Measurements from ENCODE around the gene BMPR2.

The BMPR2 gene

DNA sequence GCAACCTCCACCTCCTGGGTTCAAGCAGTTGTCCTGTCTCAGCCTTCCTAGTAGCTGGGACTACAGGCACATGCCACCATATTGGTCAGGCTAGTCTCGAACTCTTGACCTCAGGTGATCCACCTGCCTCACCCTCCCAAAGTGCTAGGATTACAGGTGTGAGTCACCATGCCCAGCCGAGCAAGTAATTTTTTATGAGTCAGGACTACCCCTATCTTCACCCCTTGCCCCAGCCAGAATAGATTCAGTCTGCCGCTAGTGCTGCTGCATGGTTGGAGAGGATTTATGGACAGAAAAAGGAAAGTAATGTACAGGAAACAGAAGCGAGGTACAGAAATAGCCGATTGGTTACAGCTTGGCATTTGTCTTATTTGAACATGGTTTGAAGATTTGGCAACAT, 48.9 kb downstream of the BMPR2 start:
- no peak overlapping the region for H4K91ac ChIP-seq (ENCODE audit: low read length)
- H3K36me3 ChIP-seq (ENCODE audit: control insufficient read depth in 1 of 2, insufficient read depth in 2 of 2, low read depth in 1 of 2, low read length in 2 of 2), result peaks cover 0 to 3% of the 10 kb centered on the region in 2 experiments
- H3K23ac ChIP-seq (ENCODE audit: low read length in 2 of 2), result no peak overlapping the region
- no peak overlapping the region for H3K4ac ChIP-seq (ENCODE audit: low read depth in 1 of 2, low read length in 2 of 2)
- H3K4me2 ChIP-seq (ENCODE audit: low read length, poor library complexity, severe bottlenecking), result no peak overlapping the region
- no peaks in the 10 kb centered on the region for H3K9me3 ChIP-seq (ENCODE audit: control insufficient read depth, low read length)
- no peak for DNase-seq
- H2BK5ac ChIP-seq (ENCODE audit: low read depth, low read length, poor library complexity, severe bottlenecking), result no peak overlapping the region
- H2AK5ac ChIP-seq (ENCODE audit: low read length, severe bottlenecking), result no peak overlapping the region
- no peak overlapping the region for H2BK120ac ChIP-seq (ENCODE audit: low read depth, low read length)
- H3K27ac ChIP-seq (ENCODE audit: low read length, poor library complexity, severe bottlenecking), result no peak overlapping the region
- no peak overlapping the region for H3K4me3 ChIP-seq (ENCODE audit: insufficient read depth in 1 of 2, low read depth in 1 of 2, low read length in 2 of 2)
- H3K4me1 ChIP-seq (ENCODE audit: control insufficient read depth, insufficient read depth, low read depth, low read length), result peaks cover 5% of the 10 kb centered on the region
- no peak overlapping the region for H2BK15ac ChIP-seq (ENCODE audit: low read depth, poor library complexity, severe bottlenecking)
- peaks cover 30% of the 10 kb centered on the region for H3K79me1 ChIP-seq (replicated peaks; ENCODE audit: low read length, poor library complexity, severe bottlenecking)
- H3K18ac ChIP-seq (ENCODE audit: low read depth in 1 of 2, low read length in 2 of 2), result no peak overlapping the region
- H2AFZ ChIP-seq (ENCODE audit: low read depth, low read length), result no peak overlapping the region
- H3K14ac ChIP-seq (ENCODE audit: low read length in 2 of 2), result no peak overlapping the region
- no peaks in the 10 kb centered on the region for H3K27me3 ChIP-seq (ENCODE audit: control insufficient read depth in 1 of 2, insufficient read depth in 1 of 2, low read length in 2 of 2)
- no peak overlapping the region for H4K8ac ChIP-seq (ENCODE audit: low read length)
- H2BK12ac ChIP-seq (ENCODE audit: low read length in 2 of 2), result no peak overlapping the region
- over 99% methylated on average over 4 of the region's 5 CpGs for WGBS
- no peak overlapping the region for H3K9ac ChIP-seq (ENCODE audit: low read length)

GRCh38 chr2:202426751-202427150, 50.6 kb downstream of the BMPR2 start:
- 85% methylated on average over 7 of the region's 8 CpGs for WGBS
- Histone ChIP-seq H3K4me1 (ENCODE audit: control insufficient read depth, insufficient read depth, low read depth, low read length) (peaks cover 3% of the 10 kb centered on the region), H3K18ac (ENCODE audit: low read depth in 1 of 2, low read length in 2 of 2) (no peak overlapping the region), H3K4ac (ENCODE audit: low read depth in 1 of 2, low read length in 2 of 2) (no peak overlapping the region), H3K14ac (ENCODE audit: low read length in 2 of 2) (no peak overlapping the region), H3K4me3 (ENCODE audit: insufficient read depth in 1 of 2, low read depth in 1 of 2, low read length in 2 of 2) (no peak overlapping the region), H3K27me3 (ENCODE audit: control insufficient read depth in 1 of 2, insufficient read depth in 1 of 2, low read length in 2 of 2) (no peaks in the 10 kb centered on the region), H2BK5ac (ENCODE audit: low read depth, low read length, poor library complexity, severe bottlenecking) (no peak overlapping the region), H3K23ac (ENCODE audit: low read length in 2 of 2) (no peak overlapping the region), H3K9me3 (ENCODE audit: control insufficient read depth, low read length) (no peaks in the 10 kb centered on the region), H3K79me1 (replicated peaks; ENCODE audit: low read length, poor library complexity, severe bottlenecking) (peaks cover 30% of the 10 kb centered on the region), H2AK5ac (ENCODE audit: low read length, severe bottlenecking) (no peak overlapping the region), H2AFZ (ENCODE audit: low read depth, low read length) (no peak overlapping the region), H3K4me2 (ENCODE audit: low read length, poor library complexity, severe bottlenecking) (no peak overlapping the region), H4K91ac (ENCODE audit: low read length) (no peak overlapping the region), H4K8ac (ENCODE audit: low read length) (no peak overlapping the region), H3K36me3 (ENCODE audit: control insufficient read depth in 1 of 2, insufficient read depth in 2 of 2, low read depth in 1 of 2, low read length in 2 of 2) (peaks cover 0 to 3% of the 10 kb centered on the region in 2 experiments), H2BK12ac (ENCODE audit: low read length in 2 of 2) (peak overlapping the region in 1 of 2 experiments; percentile 10), H2BK15ac (ENCODE audit: low read depth, poor library complexity, severe bottlenecking) (no peak overlapping the region), H3K9ac (ENCODE audit: low read length) (no peak overlapping the region), H3K27ac (ENCODE audit: low read length, poor library complexity, severe bottlenecking) (no peak overlapping the region), H2BK120ac (ENCODE audit: low read depth, low read length) (no peak overlapping the region)
- no peak for DNase-seq

GRCh38 chr2:202429164-202429980, 53.2 kb downstream of the BMPR2 start:
- peaks cover 32% of the 10 kb centered on the region for H3K79me1 ChIP-seq (replicated peaks; ENCODE audit: low read length, poor library complexity, severe bottlenecking)
- no peak overlapping the region for H3K9ac ChIP-seq (ENCODE audit: low read length)
- 67% methylated on average over 4 of the region's 6 CpGs for WGBS
- DNase-seq, result peak; percentile 89
- no peak overlapping the region for H2AFZ ChIP-seq (ENCODE audit: low read depth, low read length)
- H2BK120ac ChIP-seq (ENCODE audit: low read depth, low read length), result no peak overlapping the region
- no peak overlapping the region for H2BK15ac ChIP-seq (ENCODE audit: low read depth, poor library complexity, severe bottlenecking)
- peaks cover 0 to 3% of the 10 kb centered on the region in 2 experiments for H3K36me3 ChIP-seq (ENCODE audit: control insufficient read depth in 1 of 2, insufficient read depth in 2 of 2, low read depth in 1 of 2, low read length in 2 of 2)
- no peak overlapping the region for H3K4me3 ChIP-seq (ENCODE audit: insufficient read depth in 1 of 2, low read depth in 1 of 2, low read length in 2 of 2)
- peak overlapping the region in 1 of 2 experiments; percentile 69 for H2BK12ac ChIP-seq (ENCODE audit: low read length in 2 of 2)
- H3K4ac ChIP-seq (ENCODE audit: low read depth in 1 of 2, low read length in 2 of 2), result peak overlapping the region in 1 of 2 experiments; percentile 29
- H2BK5ac ChIP-seq (ENCODE audit: low read depth, low read length, poor library complexity, severe bottlenecking), result no peak overlapping the region
- no peaks in the 10 kb centered on the region for H3K9me3 ChIP-seq (ENCODE audit: control insufficient read depth, low read length)
- H3K27ac ChIP-seq (ENCODE audit: low read length, poor library complexity, severe bottlenecking), result no peak overlapping the region
- peak overlapping the region; percentile 64 to 70 for H3K18ac ChIP-seq (ENCODE audit: low read depth in 1 of 2, low read length in 2 of 2)
- H4K91ac ChIP-seq (ENCODE audit: low read length), result no peak overlapping the region
- H2AK5ac ChIP-seq (ENCODE audit: low read length, severe bottlenecking), result no peak overlapping the region
- H3K4me2 ChIP-seq (ENCODE audit: low read length, poor library complexity, severe bottlenecking), result no peak overlapping the region
- H3K27me3 ChIP-seq (ENCODE audit: control insufficient read depth in 1 of 2, insufficient read depth in 1 of 2, low read length in 2 of 2), result no peaks in the 10 kb centered on the region
- H4K8ac ChIP-seq (ENCODE audit: low read length), result no peak overlapping the region
- H3K23ac ChIP-seq (ENCODE audit: low read length in 2 of 2), result no peak overlapping the region
- no peak overlapping the region for H3K14ac ChIP-seq (ENCODE audit: low read length in 2 of 2)
- peaks cover 3% of the 10 kb centered on the region for H3K4me1 ChIP-seq (ENCODE audit: control insufficient read depth, insufficient read depth, low read depth, low read length)

DNA sequence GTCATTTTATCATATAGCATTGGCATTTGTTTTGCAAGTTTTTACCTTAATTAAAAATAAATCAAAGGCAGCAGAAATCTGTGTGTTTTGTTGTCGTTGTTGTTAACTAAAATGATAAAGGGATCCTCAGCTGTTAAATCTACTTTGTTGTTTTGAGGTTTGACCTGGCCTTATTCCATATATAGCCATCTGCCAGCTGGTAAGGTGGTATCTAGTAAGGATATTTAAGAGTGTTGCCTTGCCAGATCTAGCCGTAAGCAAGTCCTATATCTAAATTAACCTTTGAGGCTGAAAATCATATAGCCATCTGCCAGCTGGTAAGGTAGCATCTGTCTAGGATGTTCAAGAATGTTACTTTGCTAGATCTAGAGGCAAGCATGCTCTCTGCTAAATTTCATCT, 56.6 kb downstream of the BMPR2 start:
- Histone ChIP-seq H3K79me1 (replicated peaks; ENCODE audit: low read length, poor library complexity, severe bottlenecking) (peaks cover 27% of the 10 kb centered on the region), H3K36me3 (ENCODE audit: control insufficient read depth in 1 of 2, insufficient read depth in 2 of 2, low read depth in 1 of 2, low read length in 2 of 2) (peaks cover 0 to 3% of the 10 kb centered on the region in 2 experiments), H3K23ac (ENCODE audit: low read length in 2 of 2) (no peak overlapping the region), H3K27ac (ENCODE audit: low read length, poor library complexity, severe bottlenecking) (no peak overlapping the region), H3K14ac (ENCODE audit: low read length in 2 of 2) (no peak overlapping the region), H2AK5ac (ENCODE audit: low read length, severe bottlenecking) (no peak overlapping the region), H2BK120ac (ENCODE audit: low read depth, low read length) (no peak overlapping the region), H3K4me3 (ENCODE audit: insufficient read depth in 1 of 2, low read depth in 1 of 2, low read length in 2 of 2) (no peak overlapping the region), H3K4me1 (ENCODE audit: control insufficient read depth, insufficient read depth, low read depth, low read length) (no peaks in the 10 kb centered on the region), H4K8ac (ENCODE audit: low read length) (no peak overlapping the region), H2BK5ac (ENCODE audit: low read depth, low read length, poor library complexity, severe bottlenecking) (no peak overlapping the region), H3K9me3 (ENCODE audit: control insufficient read depth, low read length) (no peaks in the 10 kb centered on the region), H2AFZ (ENCODE audit: low read depth, low read length) (no peak overlapping the region), H3K18ac (ENCODE audit: low read depth in 1 of 2, low read length in 2 of 2) (no peak overlapping the region), H3K27me3 (ENCODE audit: control insufficient read depth in 1 of 2, insufficient read depth in 1 of 2, low read length in 2 of 2) (no peaks in the 10 kb centered on the region), H3K9ac (ENCODE audit: low read length) (no peak overlapping the region), H3K4ac (ENCODE audit: low read depth in 1 of 2, low read length in 2 of 2) (no peak overlapping the region), H4K91ac (ENCODE audit: low read length) (no peak overlapping the region), H3K4me2 (ENCODE audit: low read length, poor library complexity, severe bottlenecking) (no peak overlapping the region), H2BK15ac (ENCODE audit: low read depth, poor library complexity, severe bottlenecking) (no peak overlapping the region), H2BK12ac (ENCODE audit: low read length in 2 of 2) (no peak overlapping the region)
- DNase-seq, result no peak
- 100% methylated on average over 2 of the region's 2 CpGs for WGBS

Measured in mesenchymal stem cell (in vitro differentiated cells and primary cell).